GM21786 (cell line): ENCODE measurements around the gene DNAJA3.

Source experiments
- ATAC-seq: cut with Tn5 transposase; IDR thresholded peaks from one replicate; pipeline ENCODE4 v1.9.1; 2021; ENCODE audit not compliant: unreplicated experiment

The DNAJA3 gene

DNA sequence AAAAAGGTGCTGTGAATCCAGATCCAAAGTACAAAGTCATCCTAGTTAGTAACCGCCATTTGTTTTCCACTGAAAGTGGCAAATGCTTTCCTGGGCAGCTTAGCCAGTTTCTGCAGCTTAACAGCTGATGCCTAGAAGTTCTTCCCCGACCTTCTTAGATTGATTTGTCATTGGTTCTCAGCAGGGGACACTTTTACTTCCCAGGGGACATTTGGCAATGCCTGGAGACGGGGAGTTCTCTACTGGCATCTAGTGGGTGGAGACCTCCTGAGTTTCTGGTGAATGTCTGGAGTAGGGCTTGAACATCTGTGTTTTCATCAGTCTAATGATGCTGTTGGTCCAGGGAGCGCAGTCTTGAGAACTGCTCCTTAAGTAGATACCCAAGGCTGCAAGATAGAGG is 7.6 kb downstream of the DNAJA3 start:
- ATAC-seq, result no peak

DNA sequence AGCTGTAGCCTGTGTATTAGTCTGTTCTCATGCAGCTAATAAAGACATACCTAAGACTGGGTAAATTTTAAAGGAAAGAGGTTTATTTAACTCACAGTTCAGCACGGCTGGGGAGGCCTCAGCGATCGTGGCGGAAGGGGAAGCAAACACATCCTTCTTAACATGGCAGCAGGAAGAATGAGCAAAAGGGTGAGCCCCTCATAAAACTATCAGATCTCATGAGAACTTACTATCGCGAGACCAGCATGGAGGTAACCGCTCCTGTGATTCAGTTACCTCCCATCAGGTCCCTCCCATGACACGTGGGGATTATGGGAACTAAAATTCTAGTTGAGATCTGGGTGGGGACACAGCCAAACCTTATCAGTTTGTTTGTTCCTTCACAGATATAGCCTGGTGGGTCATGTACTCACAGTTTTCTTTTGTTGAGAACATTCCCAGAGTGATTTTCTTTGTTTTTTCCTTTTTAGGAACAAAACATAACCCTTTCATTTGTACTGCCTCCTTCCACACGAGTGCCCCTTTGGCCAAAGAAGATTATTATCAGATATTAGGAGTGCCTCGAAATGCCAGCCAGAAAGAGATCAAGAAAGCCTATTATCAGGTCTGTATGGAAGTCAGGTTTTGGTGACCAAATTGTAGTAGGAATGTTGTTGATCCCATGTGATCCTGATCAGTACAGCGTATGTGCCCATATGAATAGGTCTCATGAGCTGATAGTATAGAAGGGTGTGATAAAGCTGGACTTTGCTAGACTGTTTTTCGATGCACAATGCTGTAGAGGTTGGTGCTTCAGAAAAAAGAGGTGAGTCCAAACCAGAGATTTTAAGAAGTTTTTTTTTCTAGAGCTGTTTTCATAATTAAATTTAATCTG is 8.5 kb downstream of the DNAJA3 start:
- no peak for ATAC-seq

GRCh38 chr16:4435337-4436067 is 9.8 kb downstream of the DNAJA3 start:
- ATAC-seq, result no peak

GRCh38 chr16:4437366-4437765 is 11.7 kb downstream of the DNAJA3 start:
- ATAC-seq, result no peak

DNA sequence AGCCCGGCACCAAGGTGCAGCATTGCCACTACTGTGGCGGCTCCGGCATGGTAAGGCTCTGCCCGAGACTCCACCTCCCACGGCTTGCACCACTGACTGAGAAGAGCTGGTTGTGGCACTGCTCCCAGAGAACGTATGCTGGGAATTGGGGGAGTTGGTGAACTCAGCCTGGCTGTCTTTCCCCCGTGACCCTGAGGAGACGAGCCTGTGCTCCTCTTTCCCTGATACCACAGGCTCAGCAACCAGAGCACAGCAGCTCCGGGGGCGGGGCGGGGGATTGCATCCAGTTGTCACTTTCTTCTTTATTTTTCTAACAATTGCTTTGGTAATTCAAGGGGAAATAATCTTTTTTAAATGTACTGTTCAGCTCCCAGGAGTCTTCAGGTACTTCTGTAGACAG is 16.7 kb downstream of the DNAJA3 start:
- ATAC-seq, result no peak

DNA sequence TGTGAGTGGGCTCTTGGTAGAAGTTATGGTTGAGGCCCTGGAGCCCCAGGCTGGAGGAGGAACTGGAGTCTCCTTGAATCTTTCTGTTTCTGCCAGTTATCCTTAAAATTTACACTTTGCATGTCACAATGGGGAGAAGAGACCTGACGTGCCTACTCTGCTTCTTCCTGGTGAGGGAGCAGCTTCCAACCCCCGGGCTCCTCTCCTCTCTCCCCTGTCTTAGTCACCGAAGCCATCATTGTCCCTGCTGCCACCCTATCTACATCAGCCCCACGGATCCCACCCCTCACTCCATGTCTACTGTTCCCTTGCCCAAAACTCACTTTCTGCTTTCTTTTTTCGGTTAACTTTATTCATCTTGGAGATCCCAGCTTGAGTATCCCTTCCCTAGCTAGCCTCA is 17.6 kb downstream of the DNAJA3 start:
- ATAC-seq, result no peak

- no peak for ATAC-seq
Observed at GRCh38 chr16:4443986-4444385, 18.3 kb downstream of the DNAJA3 start.

GRCh38 chr16:4450430-4450829 is 24.8 kb downstream of the DNAJA3 start:
- no peak for ATAC-seq

- ATAC-seq, result no peak
Observed at GRCh38 chr16:4450931-4451519, 25.4 kb downstream of the DNAJA3 start.

- ATAC-seq, result no peak
Observed at GRCh38 chr16:4452674-4453073, 27.0 kb downstream of the DNAJA3 start.

- ATAC-seq, result no peak
Observed at GRCh38 chr16:4454623-4455022, 29.0 kb downstream of the DNAJA3 start.

DNA sequence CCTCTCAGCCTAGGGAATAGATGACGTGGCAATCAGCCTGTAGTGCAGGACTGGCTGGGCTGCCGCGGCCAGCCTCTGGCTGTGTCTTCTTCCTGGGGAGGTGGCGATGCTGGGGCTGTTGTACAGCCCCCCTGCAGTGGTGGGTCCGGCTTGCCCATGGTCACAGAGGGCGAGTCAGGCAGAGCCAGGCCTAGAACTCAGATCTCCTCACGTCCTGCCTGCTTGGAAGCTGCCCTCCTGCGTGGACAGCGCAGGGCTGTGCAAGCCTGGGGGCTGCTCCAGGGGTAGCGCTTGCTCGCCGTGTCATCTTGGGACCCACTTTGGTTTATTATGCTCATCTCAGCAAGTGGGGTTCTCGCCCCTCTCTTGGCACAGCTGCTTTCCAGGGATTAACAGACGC is 29.4 kb downstream of the DNAJA3 start:
- ATAC-seq, result no peak

- no peak for ATAC-seq
Observed at GRCh38 chr16:4455951-4456350, 30.3 kb downstream of the DNAJA3 start.

DNA sequence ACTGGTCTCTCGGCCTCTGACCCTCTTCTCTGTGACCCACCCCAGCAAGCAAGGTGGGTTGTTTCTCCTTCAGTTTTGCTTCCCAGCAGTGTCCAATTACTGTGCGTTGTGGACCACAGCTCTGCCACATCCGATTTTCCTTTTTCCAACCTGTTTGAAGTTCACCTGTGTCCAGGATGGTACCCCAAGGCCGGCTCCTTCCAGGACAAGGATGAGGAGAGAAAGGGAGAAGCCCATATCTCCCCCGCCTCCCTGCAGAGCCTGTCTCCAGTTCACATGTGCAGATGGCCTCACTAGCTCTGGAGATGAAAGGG is 35.2 kb downstream of the DNAJA3 start:
- no peak for ATAC-seq

- no peak for ATAC-seq
Observed at GRCh38 chr16:4461250-4462085, 35.8 kb downstream of the DNAJA3 start.

GRCh38 chr16:4463522-4464163 is 38.0 kb downstream of the DNAJA3 start:
- ATAC-seq, result no peak

DNA sequence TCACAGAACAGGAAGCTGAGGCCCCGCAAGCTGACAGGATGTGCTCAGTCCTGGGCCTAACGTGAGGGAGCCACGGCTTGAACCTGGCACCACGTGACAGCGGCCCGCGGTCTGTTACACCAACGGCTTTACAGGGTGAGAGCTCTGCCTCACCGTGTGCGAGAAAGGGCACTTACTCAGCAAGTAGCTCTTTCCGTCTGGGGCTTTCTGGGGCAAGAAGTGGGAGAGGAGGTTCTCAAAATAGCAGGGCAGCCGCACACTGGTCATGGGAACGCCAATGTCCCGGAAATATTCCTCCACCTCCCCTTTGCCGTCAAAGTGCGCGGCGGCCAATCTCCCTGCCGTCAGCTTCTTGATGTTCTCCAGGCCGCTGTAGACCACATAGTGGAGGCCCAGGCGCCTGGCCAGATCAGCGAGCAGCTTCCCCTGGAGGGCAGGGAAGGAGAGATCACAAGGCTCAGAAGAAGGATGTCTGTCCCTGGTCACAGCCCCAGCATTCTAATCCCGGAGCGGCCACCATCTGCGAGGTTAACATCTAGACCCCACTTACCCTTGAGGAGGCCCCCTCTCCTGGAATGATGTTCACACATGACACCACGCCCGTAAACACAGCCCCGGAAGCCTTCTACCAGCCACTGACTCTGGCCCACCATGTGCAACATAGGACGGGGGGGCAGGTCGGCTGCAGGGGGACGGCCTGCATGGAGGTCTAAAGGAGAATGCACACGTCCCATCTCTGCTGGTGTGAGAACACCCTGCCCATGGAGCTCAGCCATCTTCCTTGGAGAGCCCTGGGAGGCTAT is 40.5 kb downstream of the DNAJA3 start:
- ATAC-seq, result no peak

- ATAC-seq, result no peak
Observed at GRCh38 chr16:4467916-4468315, 42.2 kb downstream of the DNAJA3 start.

DNA sequence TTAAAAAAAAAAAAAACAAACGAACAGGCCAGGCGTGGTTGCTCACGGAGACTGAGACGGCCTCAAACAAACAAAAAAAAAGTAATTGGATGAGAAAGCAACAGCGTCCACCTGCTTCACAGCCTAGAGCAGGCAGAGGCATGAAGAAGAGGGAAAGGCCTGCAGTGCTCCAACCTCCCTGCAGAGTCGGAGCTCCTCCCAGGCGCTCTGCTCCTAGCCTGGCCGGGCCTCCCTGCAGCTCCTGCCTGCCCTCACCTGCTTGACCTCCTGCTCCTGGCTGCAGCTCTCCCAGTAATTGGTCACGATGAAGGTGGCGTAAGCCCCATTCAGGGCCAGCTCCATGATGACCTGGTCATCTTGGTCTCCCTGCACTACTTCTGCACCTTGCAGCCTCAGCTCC is 43.3 kb downstream of the DNAJA3 start:
- ATAC-seq, result no peak

- ATAC-seq, result no peak
Observed at GRCh38 chr16:4471869-4472268, 46.2 kb downstream of the DNAJA3 start.
